Skeletal muscle tissue (tissue), 4 donors: ENCODE results near the gene STAT3. TPM values are rescaled to one million over a fixed set of nuclear protein-coding genes. Genes with fewer than 3 reads are reported as not detected.
"Not testable (repeated sequence)": the region's sequence is repeated elsewhere in the genome, so short reads cannot be mapped to it uniquely, and the experiment has no call there.

Source experiments
- H3K27ac ChIP-seq: one replicate; pipeline ENCODE4 v1.7.0; 2013; ENCODE audit warnings: mild to moderate bottlenecking, low read depth, low read length, inconsistent platforms
- H3K27me3 ChIP-seq, 3 donors: one replicate each; pipeline ENCODE4 v1.7.0; 2013; ENCODE audit warnings: low read length in 3 of 3; ENCODE audit not compliant: control insufficient read depth in 3 of 3, insufficient read depth in 3 of 3
- H3K36me3 ChIP-seq, 3 donors: one replicate each; pipeline ENCODE4 v1.7.0; 2013; ENCODE audit warnings: low read length in 3 of 3; ENCODE audit not compliant: control insufficient read depth in 3 of 3, insufficient read depth in 3 of 3
- H3K4me1 ChIP-seq, 3 donors: one replicate each; pipeline ENCODE4 v1.7.0; 2013; ENCODE audit warnings: low read length in 3 of 3, mild to moderate bottlenecking in 3 of 3; ENCODE audit not compliant: control insufficient read depth in 3 of 3, insufficient read depth in 3 of 3
- H3K4me3 ChIP-seq, 3 donors: one replicate each; pipeline ENCODE4 v1.7.0; 2013; ENCODE audit warnings: low read length in 3 of 3
- H3K9ac ChIP-seq, 3 donors: one replicate each; pipeline ENCODE4 v1.7.0; 2013; ENCODE audit warnings: low read length in 3 of 3, mild to moderate bottlenecking in 3 of 3, moderate library complexity in 2 of 3, low read depth in 1 of 3
- H3K9me3 ChIP-seq, 3 donors: one replicate each; pipeline ENCODE4 v1.7.0; 2013; ENCODE audit warnings: low read length in 3 of 3; ENCODE audit not compliant: control insufficient read depth in 3 of 3
- total RNA-seq: library from RNA; depleted of rRNA; stranded (reverse); fragments of >200 nt; gene quantifications from one replicate; pipeline ENCODE4 v1.2.3, GENCODE V29; 2014
- donor health status: Osteomylitis.

Gene STAT3
- total RNA-seq, 1 donor from 2014 or later = 44.9 TPM

- Histone ChIP-seq H3K9me3 (no peaks in the 10 kb centered on the region), H3K4me1 (peaks cover 13 to 21% (median 14%) of the 10 kb centered on the region in 3 donors), H3K27ac (no peak overlapping the region), H3K9ac (peak overlapping the region in 1 of 3 donors; percentile 19), H3K4me3 (no peak overlapping the region), H3K27me3 (no peaks in the 10 kb centered on the region), H3K36me3 (peaks cover 37 to 71% (median 62%) of the 10 kb centered on the region in 3 donors)
These were observed 65.6 kb downstream of the STAT3 start for GRCh38 chr17:42322382-42323267.

DNA sequence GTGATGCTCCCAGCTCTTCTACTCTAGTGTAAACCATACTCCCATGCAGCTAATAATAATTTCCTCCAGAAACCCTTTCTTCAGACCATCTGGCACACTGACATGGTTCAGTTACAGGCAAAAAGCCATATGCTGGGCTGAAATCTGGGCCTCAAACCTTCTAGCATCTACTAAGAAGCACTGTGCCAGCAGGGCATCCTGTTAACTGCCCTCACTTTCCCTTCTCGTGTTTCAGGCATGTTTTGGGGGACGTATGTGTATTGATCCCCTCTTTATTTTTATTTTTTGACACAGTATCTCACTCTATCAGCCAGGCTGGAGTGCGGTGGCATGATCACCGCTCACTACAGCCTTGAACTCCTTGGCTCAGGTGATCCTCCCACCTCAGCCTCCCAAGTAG, 66.7 kb downstream of the STAT3 start:
- no peak overlapping the region for H3K27ac ChIP-seq
- H3K36me3 ChIP-seq = peaks cover 35 to 81% (median 70%) of the 10 kb centered on the region in 3 donors

DNA sequence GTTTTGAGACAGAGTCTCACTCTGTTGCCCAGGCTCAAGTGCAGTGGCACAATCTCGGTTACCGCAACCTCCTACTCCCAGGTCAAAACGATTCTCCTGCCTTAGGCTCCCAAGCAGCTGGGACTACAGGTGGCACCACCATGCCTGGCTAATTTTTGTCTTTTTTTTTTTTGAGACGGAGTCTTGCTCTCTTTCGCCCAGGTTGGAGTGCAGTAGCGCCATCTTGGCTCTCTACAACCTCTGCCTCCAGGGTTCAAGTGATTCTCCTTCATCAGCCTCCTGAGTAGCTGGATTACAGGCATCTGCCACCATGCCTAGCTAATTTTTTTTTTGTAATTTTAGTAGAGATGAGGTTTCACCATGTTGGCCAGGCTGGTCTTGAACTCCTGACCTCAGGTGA, 70.3 kb downstream of the STAT3 start:
- H3K9ac ChIP-seq, H3K4me1 ChIP-seq, H3K27ac ChIP-seq, H3K9me3 ChIP-seq, H3K4me3 ChIP-seq, H3K27me3 ChIP-seq: not testable (repeated sequence)
- peaks cover 36 to 79% (median 73%) of the 10 kb centered on the region in 3 donors for H3K36me3 ChIP-seq

More for the DNA sequence above, 66.7 kb downstream of the STAT3 start:
- H3K9me3 ChIP-seq = no peaks in the 10 kb centered on the region
- H3K4me1 ChIP-seq = peaks cover 13 to 21% (median 14%) of the 10 kb centered on the region in 3 donors
- no peak overlapping the region for H3K4me3 ChIP-seq
- H3K9ac ChIP-seq = no peak overlapping the region
- H3K27me3 ChIP-seq = no peaks in the 10 kb centered on the region

DNA sequence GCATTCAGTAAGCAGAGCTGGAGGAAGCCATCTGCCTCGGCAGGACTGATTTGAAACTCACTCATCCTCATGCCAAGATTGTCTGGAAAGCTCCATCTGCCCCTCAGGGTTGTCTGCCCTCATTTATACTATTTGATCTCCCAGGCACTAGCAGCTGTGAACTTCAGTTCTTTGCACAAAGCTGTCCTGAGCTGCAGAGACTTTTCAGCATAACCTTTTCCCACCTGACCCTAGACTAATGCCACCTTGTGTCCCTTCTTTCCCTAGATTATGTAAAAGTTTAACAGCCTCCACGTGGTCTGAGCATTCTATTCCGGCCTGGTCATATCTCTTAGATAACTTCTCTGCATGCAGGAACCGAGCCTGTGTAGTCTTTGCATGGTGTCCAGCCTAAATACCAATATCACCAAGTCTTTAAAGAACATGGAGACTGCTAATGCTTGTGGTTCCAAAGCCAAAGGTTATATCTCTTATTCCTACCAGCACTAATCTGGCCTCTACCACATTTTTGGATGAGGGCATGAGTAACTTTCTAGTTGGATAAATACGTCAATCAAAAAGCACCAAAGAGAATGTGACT, 70.9 kb downstream of the STAT3 start:
- Histone ChIP-seq H3K27ac (no peak overlapping the region), H3K9me3 (no peaks in the 10 kb centered on the region), H3K4me3 (no peak overlapping the region), H3K4me1 (peaks cover under 1 to 9% (median 6%) of the 10 kb centered on the region in 3 donors), H3K27me3 (no peaks in the 10 kb centered on the region), H3K9ac (no peak overlapping the region), H3K36me3 (peaks cover 34 to 73% (median 68%) of the 10 kb centered on the region in 3 donors)

DNA sequence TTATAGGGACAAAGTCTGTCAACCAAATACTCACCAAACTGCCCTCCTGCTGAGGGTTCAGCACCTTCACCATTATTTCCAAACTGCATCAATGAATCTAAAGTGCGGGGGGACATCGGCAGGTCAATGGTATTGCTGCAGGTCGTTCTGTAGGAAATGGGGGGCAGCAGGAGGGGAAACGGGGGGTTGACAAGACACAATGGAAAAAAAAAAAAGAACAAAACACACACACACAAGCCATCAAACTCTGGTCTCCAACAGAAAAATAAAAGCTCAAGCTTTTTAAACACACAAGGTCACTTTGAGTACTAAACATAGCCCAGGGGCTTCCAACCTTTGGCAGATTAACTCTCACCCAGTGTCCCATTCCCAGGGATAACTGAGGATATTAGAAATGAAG, 71.5 kb downstream of the STAT3 start:
- H3K9me3 ChIP-seq = no peaks in the 10 kb centered on the region
- H3K4me3 ChIP-seq = no peak overlapping the region
- no peaks in the 10 kb centered on the region for H3K27me3 ChIP-seq
- peaks cover 6 to 15% (median 12%) of the 10 kb centered on the region in 3 donors for H3K4me1 ChIP-seq
- no peak overlapping the region for H3K27ac ChIP-seq
- H3K9ac ChIP-seq = no peak overlapping the region
- H3K36me3 ChIP-seq = peaks cover 28 to 67% (median 62%) of the 10 kb centered on the region in 3 donors

GRCh38 chr17:42315402-42316156, 72.7 kb downstream of the STAT3 start:
- Histone ChIP-seq H3K9me3 (no peaks in the 10 kb centered on the region), H3K27ac (no peak overlapping the region), H3K4me3 (no peak overlapping the region), H3K4me1 (peaks cover 17 to 27% (median 24%) of the 10 kb centered on the region in 3 donors), H3K27me3 (no peaks in the 10 kb centered on the region), H3K36me3 (peaks cover 27 to 66% (median 57%) of the 10 kb centered on the region in 3 donors), H3K9ac (peak overlapping the region in 1 of 3 donors; percentile 57)

DNA sequence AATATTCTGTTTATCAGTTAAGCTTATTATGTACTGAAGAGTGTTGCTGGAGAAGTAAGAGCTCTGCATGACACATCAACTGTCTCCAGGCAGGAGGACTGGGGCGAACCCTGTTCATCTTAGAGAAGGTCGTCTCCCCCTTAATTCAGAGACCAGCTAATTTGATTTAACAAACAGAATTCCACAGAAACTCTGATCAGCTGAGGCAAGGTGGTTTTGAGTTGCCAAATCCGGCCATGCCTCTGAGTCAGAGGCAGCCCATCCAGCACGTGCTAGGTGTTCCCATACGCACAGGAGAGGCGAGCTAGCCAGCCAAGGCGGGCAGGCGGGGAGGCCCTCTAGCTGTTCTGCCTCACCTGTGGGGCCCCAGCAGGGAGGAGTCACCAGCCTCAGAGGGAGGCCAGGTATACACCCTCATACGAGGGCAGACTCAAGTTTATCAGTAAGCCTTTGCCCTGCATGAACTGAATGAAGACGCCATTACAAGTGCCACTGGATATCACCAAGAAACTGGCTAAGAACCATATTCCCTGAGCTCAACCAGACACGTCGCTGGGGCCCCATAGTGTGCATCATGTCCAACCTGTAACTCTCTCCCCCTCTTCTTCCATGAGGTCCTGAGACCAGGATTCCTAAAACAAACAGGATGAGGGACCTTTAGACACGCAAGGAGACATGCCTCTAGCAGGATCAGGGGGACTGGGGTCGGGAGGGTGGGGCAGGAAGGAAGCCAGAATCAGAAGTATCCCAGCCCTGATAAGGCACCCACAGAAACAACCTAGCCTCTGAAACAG, 74.3 kb downstream of the STAT3 start:
- Histone ChIP-seq H3K9me3 (no peaks in the 10 kb centered on the region), H3K4me3 (no peak overlapping the region), H3K4me1 (peaks cover 19 to 29% (median 25%) of the 10 kb centered on the region in 3 donors), H3K9ac (no peak overlapping the region), H3K36me3 (peaks cover 33 to 68% (median 55%) of the 10 kb centered on the region in 3 donors), H3K27ac (peak overlapping the region; percentile 29), H3K27me3 (no peaks in the 10 kb centered on the region)

- H3K4me1 ChIP-seq = peaks cover 19 to 29% (median 25%) of the 10 kb centered on the region in 3 donors
- no peak overlapping the region for H3K4me3 ChIP-seq
- no peak overlapping the region for H3K9ac ChIP-seq
- H3K27ac ChIP-seq = no peak overlapping the region
- H3K9me3 ChIP-seq = no peaks in the 10 kb centered on the region
- H3K27me3 ChIP-seq = no peaks in the 10 kb centered on the region
- H3K36me3 ChIP-seq = peaks cover 36 to 65% (median 54%) of the 10 kb centered on the region in 3 donors
These were observed 74.9 kb downstream of the STAT3 start for GRCh38 chr17:42313389-42313772.
